ENCODE results near the gene SLC25A46.
"Not testable (repeated sequence)": the region's sequence is repeated elsewhere in the genome, so short reads cannot be mapped to it uniquely, and the experiment has no call there.

SLC25A46 gene

DNA sequence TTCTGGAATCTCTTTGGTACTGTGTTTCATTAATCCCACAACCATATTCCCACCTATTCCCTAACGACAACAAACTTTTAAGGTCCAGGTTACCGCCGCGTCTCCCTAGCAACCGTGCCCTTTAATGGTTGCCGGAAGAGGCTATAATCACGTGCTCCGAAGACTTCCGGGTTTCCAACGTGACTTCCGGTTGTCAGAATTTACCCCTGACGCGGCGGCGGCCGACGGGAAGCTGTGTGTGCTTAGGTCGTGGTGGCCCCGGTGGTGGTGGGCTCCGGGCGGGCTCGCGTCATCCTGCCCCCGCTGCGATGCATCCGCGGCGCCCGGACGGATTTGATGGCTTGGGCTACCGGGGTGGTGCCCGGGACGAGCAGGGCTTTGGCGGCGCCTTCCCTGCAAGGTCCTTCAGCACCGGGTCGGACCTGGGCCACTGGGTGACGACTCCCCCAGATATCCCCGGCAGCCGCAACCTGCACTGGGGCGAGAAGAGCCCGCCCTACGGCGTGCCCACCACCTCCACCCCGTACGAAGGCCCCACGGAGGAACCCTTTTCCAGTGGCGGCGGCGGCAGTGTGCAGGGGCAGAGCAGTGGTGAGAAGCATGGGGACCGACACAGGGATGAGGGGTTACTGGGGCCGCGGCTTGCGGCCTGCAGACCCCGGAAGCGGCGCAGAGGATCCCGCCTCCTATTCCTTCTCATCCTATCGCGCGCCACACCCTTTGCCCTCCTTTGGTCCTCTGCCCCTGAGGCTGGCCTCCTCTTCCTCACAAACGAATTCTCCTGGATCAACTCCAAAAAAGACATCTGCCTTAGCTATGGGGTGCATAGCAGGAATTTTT is at the start of gene SLC25A46:
Gene SLC25A46, plus strand, starts transcription at position 196 of the 840 bp plus-strand sequence. Its CDS starts 113 bp downstream, at position 309.
- peak; percentile 61 for DNase-seq (ENCODE audit: low spot score)

GRCh38 chr5:110690587-110690986 is 48.2 kb upstream of the SLC25A46 start:
- not testable (repeated sequence) for DNase-seq (ENCODE audit: low spot score)

DNA sequence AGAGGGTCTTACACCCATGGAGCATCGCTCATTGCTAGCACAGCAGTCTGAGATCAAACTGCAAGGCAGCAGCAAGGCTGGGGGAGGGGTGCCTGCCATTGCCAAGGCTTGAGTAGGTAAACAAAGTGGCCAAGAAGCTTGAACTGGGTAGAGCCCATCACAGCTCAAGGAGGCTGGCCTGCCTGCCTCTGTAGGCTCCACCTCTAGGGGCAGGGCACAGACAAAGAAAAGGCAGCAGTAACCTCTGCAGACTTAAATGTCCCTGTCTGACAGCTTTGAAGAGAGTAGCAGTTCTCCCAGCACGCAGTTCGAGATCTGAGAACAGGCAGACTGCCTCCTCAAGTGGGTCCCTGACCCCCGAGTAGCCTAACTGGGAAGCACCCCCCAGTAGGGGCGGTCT is 46.1 kb upstream of the SLC25A46 start:
- DNase-seq (ENCODE audit: low spot score), result not testable (repeated sequence)

DNA sequence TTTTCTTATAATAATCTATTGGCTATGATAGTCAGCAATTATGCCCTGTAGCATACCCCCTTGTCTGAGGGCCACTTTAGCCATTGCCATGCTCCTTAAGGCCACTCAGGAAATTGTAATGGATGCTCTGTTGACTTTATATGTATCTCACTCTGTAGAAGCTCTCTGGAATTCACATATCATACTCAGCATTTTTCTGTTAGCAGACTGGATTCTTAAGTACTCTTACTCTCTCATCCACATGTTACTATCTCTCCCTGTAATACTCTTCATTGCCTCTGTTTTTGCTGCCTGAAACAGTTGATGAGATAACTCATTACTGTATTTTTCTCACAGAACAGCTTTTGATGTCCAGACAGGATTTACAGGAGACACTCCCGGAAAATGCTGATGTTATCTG is 36.5 kb upstream of the SLC25A46 start:
- no peak for DNase-seq (ENCODE audit: low spot score)

GRCh38 chr5:110702704-110703103 is 36.1 kb upstream of the SLC25A46 start:
- DNase-seq (ENCODE audit: low spot score), result no peak

- DNase-seq (ENCODE audit: low spot score), result no peak
Measured at GRCh38 chr5:110703481-110703880, 35.3 kb upstream of the SLC25A46 start.

DNA sequence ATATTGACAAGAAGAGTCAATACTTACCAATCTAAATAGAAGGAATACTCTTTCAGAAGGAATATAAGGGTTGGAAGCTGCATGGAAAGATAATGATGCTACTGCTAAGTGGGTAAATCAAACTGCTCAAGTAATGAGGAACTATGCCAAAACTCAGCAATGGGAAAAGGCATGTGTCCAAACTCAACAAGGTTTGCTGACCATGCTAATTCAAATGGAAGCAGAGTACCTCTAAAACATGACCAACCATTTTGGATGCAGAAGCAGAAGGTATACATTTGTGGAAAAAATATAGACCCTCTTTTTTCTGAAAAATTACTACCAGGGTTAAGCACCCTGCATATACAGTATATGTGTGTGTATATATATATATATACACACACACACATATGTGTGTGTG is 33.5 kb upstream of the SLC25A46 start:
- no peak for DNase-seq (ENCODE audit: low spot score)

DNA sequence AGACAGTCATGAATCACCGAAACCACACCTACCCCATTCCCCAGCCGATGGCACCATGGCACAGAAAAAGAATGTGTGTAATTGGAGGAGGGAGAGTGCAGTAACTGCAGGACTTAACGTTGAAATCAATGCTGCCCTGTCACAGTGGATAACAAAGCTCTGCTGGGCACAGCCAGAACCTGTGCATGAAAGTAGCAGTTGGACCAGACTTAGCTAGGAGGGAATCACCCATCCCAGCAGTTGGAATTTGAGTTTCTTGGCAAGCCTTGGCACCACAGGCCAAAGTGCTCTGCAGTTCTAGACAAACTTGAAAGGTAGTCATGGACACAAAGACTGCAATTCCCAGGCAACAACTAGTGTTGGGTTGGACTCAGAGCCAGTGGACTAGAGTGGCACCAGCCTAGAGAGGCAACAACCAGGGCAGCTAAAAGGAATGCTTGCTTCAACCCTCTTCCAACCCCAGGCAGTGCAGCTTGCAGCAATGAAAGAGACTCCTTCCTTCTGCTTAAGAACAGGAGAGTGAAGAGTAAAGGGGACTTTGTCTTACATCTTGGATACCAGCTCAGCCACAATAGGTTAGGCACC is 31.5 kb upstream of the SLC25A46 start:
- DNase-seq (ENCODE audit: low spot score), result no peak

DNA sequence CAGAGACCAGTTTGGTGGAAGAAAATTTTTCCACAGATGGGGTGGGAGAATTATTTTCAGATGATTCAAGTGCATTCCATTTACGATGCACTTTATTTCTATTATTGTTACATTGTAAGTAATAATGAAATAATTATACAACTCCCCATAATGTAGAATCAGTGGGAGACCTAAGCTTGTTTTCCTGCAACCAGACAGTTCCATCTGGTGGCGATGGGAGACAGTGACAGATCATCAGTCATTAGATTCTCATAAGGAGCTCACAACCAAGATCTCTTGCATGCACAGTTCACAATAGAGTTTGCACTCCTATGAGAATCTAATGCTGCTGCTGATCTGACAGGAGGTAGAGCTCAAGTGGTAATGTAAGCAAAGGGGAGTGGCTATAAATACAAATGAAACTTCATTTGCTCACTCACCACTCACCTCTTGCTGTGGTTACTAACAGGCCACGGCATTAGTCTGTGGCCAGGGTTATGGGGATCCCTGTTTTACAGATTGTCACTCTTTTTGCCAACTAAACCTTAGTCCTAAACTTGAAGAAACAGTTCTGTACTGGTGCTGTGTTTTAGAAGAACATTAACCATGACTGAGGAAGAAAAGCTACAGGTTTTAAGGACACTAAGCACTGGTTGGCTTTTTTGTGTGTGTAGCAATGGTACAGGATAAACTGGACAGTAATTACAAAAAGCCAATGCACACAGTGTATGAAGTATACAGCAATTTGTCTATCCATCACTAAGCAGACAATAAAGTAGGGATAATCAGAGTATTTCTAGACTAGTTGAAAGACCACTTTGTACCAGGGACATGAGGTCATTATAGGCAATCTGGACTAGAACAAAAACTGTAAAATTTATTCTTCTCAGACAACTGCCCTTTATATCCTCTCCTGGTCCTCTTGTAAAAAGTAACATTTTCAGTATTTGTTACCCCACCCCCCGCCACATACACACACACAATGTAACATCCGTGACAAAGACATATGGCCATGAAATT is 22.3 kb upstream of the SLC25A46 start:
- DNase-seq (ENCODE audit: low spot score), result no peak

DNA sequence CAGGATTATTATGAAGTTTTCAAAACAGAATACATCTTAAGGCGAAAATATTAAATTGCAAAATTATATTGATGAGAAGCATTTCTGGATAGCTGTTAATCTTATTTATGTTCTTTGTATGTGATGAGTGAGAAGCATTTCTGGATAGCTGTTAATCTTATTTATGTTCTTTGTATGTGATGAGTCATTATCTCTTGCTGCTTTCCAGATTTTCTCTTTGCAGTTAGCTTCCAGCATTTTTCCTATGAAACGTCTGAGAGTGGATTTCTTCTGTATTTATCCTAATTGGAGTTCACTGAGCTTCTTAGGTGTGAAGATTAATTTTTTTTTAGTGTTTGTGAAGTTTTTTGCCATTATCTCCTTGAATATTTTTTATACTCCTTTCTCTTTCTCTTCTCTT is 20.5 kb upstream of the SLC25A46 start:
- DNase-seq (ENCODE audit: low spot score), result no peak

GRCh38 chr5:110726249-110727024 is 12.4 kb upstream of the SLC25A46 start, which contains the start of gene TMEM232:
Gene TMEM232, minus strand, starts transcription at chr5:110726671. Its CDS starts 59,319 bp downstream, at chr5:110667352.
- peak; percentile 36 for DNase-seq (ENCODE audit: low spot score)

- DNase-seq (ENCODE audit: low spot score), result no peak
Measured at GRCh38 chr5:110727025-110727314, 11.8 kb upstream of the SLC25A46 start.

DNA sequence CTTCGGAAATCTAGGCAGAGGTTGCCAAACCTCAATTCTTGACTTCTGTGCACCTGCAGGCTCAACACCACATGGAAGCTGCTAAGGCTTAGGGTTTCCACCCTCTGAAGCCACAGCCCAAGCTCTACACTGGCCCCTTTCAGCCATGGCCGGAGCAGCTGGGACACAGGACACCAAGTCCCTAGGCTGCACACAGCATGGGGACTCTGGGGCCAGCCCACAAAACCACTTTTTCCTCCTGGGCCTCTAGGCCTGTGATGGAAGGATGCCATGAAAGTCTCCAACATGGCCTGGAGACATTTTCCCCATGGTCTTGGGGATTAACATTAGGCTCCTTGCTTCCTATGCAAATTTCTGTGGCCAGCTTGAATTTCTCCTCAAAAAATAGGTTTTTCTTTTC is 7.3 kb upstream of the SLC25A46 start:
- not testable (repeated sequence) for DNase-seq (ENCODE audit: low spot score)

- DNase-seq (ENCODE audit: low spot score), result no peak
Measured at GRCh38 chr5:110734101-110734500, 4.7 kb upstream of the SLC25A46 start.

DNA sequence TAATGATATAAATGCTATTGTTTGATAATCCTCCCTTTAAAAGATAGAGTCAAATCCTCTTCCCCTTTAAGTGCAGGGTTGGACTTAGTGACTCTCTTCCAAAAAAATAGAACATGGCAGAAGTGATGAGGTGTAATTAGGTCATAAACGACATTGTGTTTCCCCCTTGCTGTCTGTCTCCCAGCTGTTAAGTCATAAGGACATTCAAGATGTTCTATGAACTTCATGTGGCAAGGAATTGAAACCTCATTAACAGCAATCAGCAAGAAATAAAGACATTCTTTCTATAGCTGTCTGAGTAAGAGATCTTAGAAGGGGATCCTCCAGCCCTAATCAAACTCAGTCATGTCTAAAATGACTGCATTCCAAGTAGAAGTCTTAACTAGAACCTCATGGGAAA is 3.3 kb upstream of the SLC25A46 start:
- DNase-seq (ENCODE audit: low spot score), result no peak

DNA sequence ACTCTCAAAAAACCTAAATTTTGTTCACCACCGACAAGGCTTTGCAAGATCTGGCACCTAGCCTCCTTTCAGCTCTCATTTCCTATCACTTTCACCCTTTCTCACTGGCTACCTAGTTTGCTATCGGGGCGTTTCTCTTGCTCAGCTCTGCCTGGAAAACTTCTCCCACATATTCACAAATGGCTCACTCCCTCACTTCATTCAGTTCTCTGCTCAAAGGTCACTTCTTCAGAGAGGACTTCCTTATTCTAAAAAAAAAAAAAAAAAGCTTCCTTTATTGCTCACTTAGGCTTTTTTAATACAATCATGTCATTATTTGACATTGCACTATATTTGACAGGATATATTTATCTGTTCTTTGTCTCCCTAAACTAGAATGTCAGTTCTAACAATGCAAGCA is 2.1 kb upstream of the SLC25A46 start:
- no peak for DNase-seq (ENCODE audit: low spot score)

GRCh38 chr5:110738503-110738811 is 350 bp upstream of the SLC25A46 start:
- DNase-seq (ENCODE audit: low spot score), result peak; percentile 33

GRCh38 chr5:110751902-110752762 is 13.3 kb downstream of the SLC25A46 start:
- no peak for DNase-seq (ENCODE audit: low spot score)

DNA sequence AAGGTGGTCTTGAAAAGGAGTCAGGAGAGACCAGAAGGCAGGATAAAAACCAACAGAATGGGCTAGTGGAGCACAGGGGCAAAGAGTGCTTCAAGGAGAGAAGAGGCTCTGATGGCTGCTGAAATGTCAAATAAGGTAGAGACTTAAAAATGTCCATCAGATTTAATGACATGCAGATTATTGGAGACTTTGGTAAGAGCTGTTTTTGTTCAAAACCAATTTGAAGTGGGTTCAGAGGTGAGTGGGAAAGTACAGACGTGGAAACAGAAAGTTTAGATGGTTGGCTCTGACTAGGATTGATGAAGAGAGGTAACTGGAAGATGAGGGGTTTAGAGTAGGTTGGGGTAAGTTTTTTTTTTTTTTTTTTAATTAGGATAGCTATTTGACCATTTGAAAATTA is 14.1 kb downstream of the SLC25A46 start:
- DNase-seq (ENCODE audit: low spot score), result no peak

GRCh38 chr5:110753600-110753999 is 14.8 kb downstream of the SLC25A46 start:
- no peak for DNase-seq (ENCODE audit: low spot score)

GRCh38 chr5:110754181-110754580 is 15.4 kb downstream of the SLC25A46 start:
- DNase-seq (ENCODE audit: low spot score), result no peak
